HG03520 (cell line): Measurements from ENCODE around the gene NUAK1.

Experiments used
- ATAC-seq: cut with Tn5 transposase; IDR thresholded peaks from one replicate; pipeline ENCODE4 v1.9.1; 2021; ENCODE audit warnings: mild to moderate bottlenecking, moderate library complexity; ENCODE audit not compliant: unreplicated experiment

Gene NUAK1

DNA sequence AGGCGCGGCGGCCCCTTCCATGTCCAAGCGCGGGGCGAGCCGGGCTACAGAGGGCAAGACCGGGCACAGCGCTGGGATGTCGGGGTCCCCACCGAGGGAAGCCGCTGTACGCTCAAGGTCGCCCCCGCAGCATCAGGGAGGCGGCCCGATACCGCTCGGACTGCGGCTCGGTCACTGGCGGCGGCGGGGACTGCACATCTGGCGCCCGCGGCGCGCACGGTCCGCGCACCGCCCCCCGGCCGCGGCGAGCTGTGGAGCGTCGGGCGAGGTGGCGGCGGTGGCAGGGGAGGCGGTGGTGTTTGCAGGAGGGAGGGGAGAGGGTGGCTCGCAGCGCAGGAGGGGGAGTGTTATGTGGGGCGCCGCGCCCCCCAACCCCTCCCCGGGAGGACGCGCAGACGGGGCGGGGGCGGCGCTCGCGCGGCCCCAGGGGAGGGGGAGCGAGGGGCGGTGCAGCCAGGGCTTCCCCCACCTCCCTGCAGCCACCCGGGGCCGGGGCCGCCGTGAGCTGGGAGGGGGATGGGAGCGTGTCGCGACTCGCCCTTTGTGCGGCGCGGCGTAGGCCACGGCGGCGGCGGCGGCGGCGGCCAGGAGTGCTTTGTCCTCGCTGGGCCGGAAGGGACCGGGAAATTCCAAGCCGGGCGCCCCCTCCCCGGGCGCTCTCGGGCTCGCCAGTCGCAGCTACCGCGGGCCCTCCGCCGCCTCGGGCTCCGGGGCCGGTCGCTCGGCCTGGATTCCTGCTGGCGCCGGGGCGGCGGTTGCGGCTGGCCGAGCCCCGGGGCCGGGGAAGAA, at the start of gene NUAK1:
Gene NUAK1 (minus strand): TSS at position 322 of the 789 bp plus-strand sequence. CDS start 301 bp downstream, at position 21.
- ATAC-seq, result no peak

DNA sequence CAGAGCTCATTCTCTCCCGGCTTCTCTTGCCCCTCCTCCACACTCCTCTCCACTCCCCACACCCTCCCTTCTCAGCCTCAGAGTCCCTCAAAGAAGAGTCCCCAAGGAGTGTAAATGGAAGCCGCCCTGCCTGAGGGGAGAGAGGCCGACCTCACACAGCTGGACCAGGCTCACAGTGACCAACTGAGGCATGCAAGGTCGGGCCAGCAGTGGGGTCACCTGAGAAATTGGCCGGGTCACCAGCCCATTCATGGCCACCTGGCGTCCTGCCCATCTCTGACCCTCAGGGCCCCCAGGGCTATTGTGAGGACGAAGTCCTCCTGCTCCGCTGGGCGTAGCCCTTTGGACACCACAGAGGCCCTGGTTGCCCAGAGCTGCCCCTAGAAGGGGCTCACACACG, 49.5 kb upstream of the NUAK1 start:
- no peak for ATAC-seq

DNA sequence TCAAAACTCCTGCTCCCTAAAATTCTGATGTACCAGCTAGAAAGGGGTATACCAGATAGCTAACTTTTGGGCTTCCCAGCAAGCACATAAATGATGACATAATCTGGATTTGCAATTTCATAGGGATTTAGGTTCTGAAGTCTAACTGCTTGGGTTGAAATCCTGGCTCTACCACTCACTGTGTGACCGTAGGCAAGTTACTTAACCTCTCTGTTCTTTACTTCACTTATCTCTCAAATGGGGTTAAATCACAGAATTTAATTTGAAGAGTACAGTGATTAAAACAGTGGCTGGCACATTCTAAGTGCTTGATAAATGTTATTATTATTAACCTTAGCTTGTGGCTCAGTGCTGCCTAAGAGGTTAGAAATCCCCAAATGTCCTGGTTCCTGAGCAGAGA, 49.1 kb upstream of the NUAK1 start:
- ATAC-seq, result no peak

DNA sequence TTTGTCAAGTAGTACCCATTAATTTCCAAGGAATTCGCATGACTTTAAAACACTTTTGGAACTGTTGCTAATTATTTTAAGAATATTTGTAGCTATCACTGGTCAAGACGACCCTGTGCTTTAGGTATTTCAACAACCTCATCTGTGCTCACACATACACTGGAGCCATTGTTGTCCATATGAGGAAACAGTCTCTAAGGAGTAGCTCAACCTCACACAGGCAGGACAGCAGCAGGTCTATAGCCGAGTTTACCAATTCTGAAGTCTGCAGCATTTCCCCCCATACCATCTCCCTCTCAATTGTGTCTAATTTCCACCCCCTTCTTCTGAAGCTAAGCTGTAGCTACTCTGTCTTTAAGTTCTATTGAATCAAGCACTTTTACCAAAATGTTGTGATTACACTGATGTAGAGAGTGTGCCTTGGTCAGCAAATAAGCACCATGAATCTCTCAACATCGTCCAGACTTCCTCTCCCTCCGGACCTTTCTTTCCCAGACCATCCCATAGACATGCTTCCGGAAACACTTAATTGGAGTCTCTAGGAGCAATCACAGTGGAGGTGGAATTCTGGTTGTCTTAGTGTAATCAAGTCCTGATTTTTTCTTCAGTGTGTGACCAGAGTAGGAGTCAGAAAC, 48.5 kb upstream of the NUAK1 start:
- ATAC-seq, result no peak

DNA sequence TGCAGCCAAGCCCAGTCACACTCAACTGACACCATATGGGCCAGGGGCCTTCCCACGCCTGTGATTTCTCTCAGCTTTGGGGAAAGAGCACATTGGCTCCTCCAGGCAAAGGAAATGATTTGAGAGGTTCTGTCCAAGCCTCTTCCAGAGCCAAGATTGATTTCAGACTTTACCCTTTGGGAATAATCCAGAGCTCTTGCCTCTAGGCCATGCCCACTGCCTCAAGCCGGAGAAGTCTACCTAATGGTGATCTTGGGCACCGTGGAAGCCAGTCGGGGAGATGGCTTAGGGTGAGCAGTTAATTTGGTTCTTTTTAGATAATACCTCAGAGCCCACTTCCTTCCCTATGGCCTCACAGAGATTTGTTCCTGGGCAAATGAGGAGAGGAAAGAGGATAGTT, 45.0 kb upstream of the NUAK1 start:
- no peak for ATAC-seq

DNA sequence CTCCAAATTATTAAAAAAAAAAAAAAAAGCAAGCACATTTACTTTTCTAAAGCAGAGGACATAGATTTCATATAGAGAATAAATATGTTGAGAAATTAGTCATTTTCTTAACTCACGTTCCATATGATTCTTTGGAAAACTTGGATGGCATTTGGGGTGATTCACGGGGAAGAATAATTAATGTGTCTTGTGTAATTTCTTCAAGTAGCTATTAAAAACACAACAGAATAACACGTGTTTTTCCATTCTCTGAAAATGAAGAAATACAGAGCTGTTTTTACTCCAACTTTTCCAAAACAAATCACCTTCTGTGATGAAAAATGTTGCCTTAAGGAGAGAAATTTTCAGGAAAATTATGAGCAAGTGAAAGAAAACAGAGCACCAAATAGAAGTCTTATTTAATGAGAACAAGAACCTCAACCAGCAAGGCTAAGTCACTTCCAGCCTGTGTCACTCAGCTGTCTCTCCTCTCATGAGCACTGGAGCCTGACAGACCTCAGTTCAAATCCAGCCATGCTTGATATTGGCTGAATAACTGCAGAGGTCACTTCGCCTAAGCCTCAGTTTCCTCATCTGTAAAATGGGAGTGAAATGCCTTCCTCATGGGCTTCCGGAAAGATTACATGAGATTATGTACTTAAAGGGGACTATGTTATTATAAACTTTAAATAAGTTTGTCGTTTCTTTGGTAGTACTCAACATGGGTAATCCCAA, 42.8 kb upstream of the NUAK1 start:
- no peak for ATAC-seq

DNA sequence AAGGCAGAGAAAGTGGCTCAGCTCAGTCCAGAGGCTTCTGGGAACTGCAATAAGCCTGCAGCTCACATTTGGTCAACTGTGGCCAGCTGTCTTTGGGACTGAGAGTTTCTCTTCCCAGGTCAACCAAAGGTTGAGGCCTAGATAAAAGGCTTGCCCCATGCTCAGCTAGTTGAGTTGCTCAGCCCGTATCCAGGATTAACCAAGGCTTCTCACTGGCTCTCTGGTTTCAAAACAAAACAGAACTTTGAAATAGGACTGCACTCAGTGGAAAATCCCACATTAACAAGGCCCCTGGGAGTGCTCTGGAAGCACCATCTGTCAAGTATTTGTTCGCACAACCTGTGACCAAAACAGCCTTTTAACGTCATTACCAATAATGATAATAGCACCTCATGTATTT, 40.3 kb upstream of the NUAK1 start:
- ATAC-seq, result no peak

DNA sequence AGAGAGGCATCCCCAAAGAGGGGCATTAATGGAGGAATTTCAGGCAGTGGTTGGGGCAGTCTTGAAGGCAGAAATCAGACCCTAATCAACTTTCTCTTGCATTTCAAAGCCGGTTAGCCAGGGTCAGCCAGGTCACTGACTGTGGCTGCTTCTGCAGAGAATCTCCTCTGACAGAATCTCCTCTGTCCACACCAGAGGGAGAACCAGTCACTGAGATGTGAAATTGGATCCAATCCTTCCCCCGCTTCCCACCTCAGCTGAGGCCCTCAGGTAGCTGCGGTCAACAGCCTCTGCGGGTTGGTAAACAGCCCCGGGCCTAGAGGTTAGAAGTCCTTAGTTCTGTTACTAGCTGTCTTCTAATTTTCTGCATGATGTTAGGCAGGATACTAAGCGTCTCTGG, 39.8 kb upstream of the NUAK1 start:
- no peak for ATAC-seq

DNA sequence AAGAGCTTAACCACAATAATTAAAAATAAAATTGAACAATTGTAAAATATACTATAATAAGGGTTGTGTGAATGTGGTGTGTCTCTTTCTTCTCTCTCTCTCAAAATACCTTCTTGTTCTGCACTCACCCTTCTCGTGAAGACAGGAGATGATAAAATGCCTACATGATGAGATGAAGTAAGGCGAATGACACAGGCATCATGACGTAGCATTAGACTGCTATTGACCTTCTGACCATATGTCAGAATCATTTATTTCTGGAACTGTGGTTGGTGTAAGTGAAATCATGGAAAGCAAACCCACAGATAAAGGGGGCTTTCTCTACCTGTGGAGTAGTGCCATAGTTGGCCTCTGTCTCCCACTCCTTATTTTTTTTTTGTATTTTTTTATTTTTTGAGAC, 37.8 kb upstream of the NUAK1 start:
- no peak for ATAC-seq

DNA sequence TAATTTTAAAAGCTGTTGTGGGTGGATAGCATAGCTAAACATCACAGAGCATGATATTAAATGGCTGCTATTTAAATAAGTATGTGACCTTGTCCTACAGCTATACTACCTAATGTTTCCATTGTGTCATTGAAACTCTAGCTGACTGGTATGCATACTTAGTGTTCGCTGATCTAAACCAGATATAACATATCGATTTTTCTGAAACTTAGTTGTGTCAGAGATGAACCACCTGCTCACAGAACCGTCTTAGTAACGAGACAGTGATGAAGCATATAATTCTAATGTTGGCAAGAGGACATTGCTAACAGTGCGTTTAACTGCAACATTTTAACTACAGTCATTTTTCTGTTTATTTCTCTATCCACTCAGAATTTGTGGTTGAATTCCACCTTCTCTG, 36.1 kb upstream of the NUAK1 start:
- no peak for ATAC-seq

DNA sequence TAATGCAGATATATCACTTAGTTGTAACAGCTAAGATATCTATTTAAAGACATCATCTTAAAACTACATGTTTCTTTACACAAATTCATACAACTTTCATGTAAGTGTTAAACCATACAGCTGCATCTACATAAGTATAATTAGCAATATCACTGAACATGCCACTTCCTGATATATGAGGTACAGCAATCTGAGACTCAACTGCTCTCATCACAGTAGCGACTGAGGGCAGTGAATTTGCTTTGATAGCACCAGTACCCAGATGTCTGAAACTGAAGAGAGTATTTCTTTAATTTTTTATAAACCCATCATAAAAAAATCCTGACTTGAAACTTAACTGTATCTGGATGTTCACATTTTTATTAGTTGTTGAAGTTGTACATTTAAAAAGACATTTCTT, 34.7 kb upstream of the NUAK1 start:
- ATAC-seq, result no peak

DNA sequence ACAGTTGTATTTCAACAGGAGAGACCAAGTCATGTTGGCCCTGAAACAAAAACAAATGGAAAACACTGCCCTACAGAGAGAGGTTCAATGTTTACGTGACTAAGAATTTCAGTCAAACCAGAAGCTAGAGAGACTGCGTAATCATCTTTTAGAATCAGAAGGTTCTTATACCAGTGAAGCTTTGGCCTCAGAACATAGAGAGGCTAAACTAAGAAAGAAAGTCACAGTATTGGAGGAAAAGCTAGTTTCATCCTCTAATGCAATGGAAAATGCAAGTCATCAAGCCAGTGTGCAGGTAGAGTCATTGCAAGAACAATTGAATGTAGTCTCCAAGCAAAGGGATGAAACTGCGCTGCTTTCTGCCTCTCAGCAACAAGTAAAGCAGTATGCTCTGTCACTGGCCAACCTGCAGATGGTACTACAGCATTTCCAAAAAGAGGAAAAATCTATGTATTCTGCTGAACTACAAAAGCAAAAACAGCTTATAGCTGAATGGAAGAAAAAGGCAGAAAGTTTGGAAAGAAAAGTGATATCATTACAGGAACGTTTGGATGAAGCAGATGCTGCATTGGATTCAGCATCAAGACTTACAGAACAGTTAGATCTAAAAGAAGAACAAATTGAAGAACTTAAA, 32.5 kb upstream of the NUAK1 start:
- ATAC-seq, result no peak

DNA sequence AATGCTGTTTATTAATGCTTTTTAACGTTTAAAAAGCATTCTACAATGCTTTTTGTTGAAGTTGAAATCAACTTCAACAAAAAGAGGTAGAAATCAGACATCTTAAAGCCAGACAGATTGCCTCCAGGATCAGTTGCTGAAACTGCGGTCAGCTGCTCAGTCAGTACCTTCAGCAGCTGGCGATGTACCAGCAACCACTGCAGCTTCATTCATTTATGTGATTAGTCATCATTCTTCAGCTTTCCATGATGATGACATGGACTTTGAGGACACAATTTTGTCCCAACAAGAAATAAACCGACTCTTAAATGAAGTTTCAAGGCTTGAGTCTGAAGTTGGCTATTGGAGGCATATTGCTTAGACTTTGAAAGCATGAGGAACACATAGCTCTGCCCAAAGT, 31.5 kb upstream of the NUAK1 start:
- ATAC-seq, result no peak

DNA sequence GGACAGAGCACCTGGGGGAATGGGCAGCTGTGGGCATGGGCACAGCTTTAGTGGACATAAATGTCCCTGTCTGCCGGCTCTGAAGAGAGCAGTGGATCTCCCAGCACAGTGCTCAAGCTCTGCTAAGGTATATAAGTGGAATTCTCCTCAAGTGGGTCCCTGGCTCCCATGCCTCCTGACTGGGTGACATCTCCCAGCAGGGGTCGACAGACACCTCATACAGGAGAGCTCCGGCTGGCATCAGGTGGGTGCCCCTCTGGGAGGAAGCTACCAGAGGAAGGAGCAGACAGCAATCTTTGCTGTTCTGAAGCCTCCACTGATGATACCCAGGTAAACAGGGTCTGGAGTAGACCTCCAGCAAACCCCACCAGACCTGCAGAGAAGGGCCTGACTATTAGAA, 25.0 kb upstream of the NUAK1 start:
- no peak for ATAC-seq

DNA sequence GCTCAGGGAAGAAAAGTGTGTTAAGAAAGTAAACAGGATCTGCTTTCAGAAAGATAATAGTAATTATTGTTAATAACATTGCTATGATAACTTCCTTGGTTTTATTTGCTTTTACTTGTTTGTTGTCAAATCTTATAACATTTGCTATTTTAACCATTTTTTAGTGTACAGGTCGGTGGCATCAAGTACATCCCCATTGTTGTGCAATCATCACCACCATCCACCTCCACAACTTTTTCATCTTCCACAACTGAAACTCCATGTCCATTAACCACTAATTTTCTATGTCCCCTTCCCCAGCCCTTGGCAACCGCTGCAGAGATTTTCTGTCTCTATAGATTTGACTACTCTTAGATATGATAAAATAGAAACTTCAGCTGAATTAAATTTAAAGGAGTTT, 22.7 kb upstream of the NUAK1 start:
- ATAC-seq, result no peak

DNA sequence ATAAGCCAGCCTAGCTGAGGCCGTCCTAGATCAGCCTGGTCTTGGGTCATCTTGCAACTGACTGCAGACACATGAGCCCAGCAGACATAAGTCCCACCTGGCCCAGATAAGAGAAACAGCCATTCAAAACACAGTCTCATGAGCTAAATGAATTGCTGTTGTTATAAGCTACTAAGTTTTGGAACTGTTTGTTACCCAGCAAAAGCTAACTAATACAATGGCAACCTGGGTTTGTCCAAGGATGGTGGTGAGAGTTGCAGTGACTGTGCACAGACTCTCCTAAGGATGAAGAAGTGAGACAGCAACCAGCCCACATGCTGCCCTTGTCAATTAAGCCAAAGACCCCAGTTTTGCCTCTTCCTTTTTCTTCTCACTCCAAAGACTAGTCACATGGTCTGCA, 22.2 kb upstream of the NUAK1 start:
- ATAC-seq, result no peak

DNA sequence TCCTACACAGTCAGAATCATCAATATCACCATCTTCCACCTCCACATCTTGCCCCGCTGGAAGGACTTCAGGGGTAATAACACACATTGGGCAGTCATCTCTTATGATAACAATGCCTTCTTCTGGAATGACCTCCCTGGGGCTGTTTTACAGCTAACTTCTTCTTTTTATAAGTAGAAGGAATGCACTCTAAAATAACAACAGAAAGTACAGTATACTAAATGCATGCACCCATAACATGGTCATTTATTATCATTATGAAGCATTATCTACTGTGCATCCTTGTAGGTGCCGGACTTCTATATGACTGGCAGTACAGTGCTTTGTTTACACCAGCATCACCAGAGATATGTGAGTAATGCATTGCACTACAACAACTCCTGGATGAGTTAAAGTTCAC, 19.0 kb upstream of the NUAK1 start:
- ATAC-seq, result no peak

DNA sequence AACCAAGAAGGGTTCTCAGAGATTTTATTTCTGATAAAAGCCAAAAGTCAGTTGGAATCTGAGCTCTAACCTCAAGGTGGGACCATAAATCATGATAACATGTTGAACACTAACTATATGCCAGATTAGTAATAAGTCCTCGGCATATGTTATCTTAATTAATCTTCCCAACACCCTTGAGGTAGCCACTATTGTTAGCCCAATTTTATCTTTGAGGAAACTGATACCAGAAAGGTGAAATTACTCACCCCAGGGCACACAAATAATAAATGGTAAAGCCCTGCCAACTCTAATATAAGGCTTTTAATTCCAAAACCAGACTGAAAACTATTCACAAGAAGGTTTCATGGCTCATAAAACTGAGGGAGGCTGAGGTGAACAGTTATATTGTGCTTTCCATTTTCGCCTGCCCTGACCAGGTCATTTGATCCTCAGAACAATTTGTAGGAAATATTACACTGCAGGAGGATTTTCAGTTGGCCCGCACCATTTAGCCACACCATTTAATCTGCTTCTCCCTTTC, 16.1 kb upstream of the NUAK1 start:
- no peak for ATAC-seq

DNA sequence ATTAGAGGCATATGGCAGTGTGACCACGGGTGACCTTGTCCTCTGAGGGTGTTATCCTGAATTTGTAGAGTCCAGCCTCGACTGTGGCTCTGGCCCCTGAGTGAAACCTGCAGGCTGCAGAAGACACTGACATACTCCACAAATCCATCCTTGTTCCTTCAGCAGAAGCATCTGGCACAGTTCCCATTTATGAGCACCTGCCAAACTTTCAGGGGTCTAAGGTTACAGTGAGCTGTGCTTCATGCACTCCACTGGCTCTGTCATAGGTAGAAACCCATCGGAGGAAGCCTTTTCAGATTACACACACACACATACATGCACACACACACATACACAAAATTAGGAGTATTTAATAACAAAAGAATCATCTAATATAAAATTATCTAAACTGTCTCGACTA, 13.6 kb upstream of the NUAK1 start:
- no peak for ATAC-seq

DNA sequence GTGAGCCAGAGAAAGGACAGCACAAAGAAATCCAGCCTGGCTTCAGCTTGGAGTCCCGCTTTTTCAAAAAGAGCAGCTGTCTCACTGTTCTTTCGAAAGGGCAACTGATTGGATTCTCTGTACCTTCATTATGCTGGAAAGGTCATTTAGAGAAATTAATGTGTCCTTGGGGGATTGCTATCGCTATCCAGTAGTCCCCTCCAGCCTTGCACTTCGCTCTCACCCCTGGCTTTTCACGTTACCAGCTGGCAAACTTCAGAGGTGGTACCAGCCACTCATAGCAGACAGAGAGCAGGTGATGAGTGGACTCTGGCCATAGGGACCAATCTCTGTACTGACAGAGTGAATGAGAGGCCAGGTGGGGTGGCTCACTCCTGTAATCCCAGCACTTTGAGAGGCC, 11.8 kb upstream of the NUAK1 start:
- no peak for ATAC-seq

DNA sequence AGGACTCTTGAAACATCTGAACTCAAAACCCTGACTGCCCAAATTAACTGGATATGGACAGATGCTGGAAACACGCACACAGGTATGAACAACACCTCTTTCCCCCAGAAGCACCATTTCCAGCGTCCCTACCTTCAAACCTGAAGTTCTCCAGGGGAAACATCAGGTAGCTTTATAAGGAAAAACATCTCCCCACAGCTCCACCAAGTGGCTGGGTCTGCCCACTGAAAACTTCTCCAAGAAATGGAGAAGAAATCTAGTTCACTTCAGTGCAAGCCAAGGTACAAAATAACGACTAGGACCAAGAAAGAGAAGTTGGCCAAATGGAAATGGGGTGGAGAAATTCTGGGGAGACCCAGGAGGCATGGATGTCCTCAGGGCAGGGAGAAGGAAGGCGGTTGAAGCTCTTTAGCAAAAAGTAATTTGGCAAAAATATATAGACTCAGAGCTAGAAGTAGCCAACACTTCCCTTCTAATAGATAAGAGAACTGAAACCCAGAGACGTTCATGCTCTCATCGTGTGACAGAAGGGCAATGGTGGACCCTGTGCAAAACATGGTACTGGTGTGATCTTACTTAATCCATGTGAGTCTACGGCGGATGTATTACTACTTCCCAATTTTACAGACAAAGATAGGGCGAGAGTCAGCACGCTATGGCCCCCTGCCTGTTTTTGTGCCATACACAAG, 10.5 kb upstream of the NUAK1 start:
- no peak for ATAC-seq
